Measurements from ENCODE around the gene SLC7A9. TPM values are rescaled to one million over a fixed set of nuclear protein-coding genes. Genes with fewer than 3 reads are reported as not detected.

SLC7A9 gene
- total RNA-seq, 2 experiments from 2014 or later, result not detected

GRCh38 chr19:32911467-32911866 lies 41.9 kb upstream of the SLC7A9 start:
- DNase-seq (no peak), ATAC-seq (no peak)
- H3K4me3 Mint-ChIP-seq, result no peak overlapping the region
- no peaks in the 10 kb centered on the region for H3K9me3 Mint-ChIP-seq
- intact Hi-C loops (cut with micrococcal nuclease), result no loop called here
- ChIA-PET CTCF (no interaction called here), POLR2A (no interaction called here)
- no peaks in the 10 kb centered on the region for H3K4me1 Mint-ChIP-seq (ENCODE audit: low read depth)
- TF ChIP-seq CTCF (IDR thresholded peaks at IDR 0.05), result no peak
- H3K27ac Mint-ChIP-seq, result no peak overlapping the region
- H3K27me3 Mint-ChIP-seq, result no peaks in the 10 kb centered on the region
- peaks cover 14% of the 10 kb centered on the region for H3K36me3 Mint-ChIP-seq (ENCODE audit: low read depth)

- Mint-ChIP-seq H3K9me3 (peaks cover 6% of the 10 kb centered on the region), H3K27me3 (no peaks in the 10 kb centered on the region), H3K4me3 (no peak overlapping the region), H3K27ac (no peak overlapping the region), H3K36me3 (ENCODE audit: low read depth) (peaks cover 16% of the 10 kb centered on the region), H3K4me1 (ENCODE audit: low read depth) (no peaks in the 10 kb centered on the region)
- CTCF ChIA-PET, result no interaction called here
- intact Hi-C loops (cut with micrococcal nuclease), result no loop called here
- ATAC-seq (no peak), DNase-seq (no peak)
- TF ChIP-seq CTCF (IDR thresholded peaks at IDR 0.05), result no peak
- POLR2A ChIA-PET, result interaction anchor here (0.7 kb wide), 1 partner anchor 20 kb away, joined by 5 read pairs; no protein-coding TSS in a partner anchor
Measured at GRCh38 chr19:32910874-32911273, 41.3 kb upstream of the SLC7A9 start.

GRCh38 chr19:32910094-32910493 lies 40.5 kb upstream of the SLC7A9 start:
- H3K27ac Mint-ChIP-seq, result no peak overlapping the region
- DNase-seq, result no peak
- H3K4me3 Mint-ChIP-seq, result no peak overlapping the region
- ATAC-seq, result no peak
- H3K4me1 Mint-ChIP-seq (ENCODE audit: low read depth), result no peaks in the 10 kb centered on the region
- no peaks in the 10 kb centered on the region for H3K27me3 Mint-ChIP-seq
- H3K36me3 Mint-ChIP-seq (ENCODE audit: low read depth), result peaks cover 20% of the 10 kb centered on the region
- POLR2A ChIA-PET, result interaction anchor here (0.6 to 0.7 kb wide), 2 partner anchors 8 to 21 kb away, joined by 3 to 5 read pairs; no protein-coding TSS in a partner anchor
- CTCF ChIA-PET, result no interaction called here
- TF ChIP-seq CTCF (IDR thresholded peaks at IDR 0.05), result no peak
- intact Hi-C loops (cut with micrococcal nuclease), result no loop called here
- H3K9me3 Mint-ChIP-seq, result peaks cover 8% of the 10 kb centered on the region

GRCh38 chr19:32909257-32909656 lies 39.7 kb upstream of the SLC7A9 start:
- POLR2A ChIA-PET, result no interaction called here
- peaks cover 8% of the 10 kb centered on the region for H3K9me3 Mint-ChIP-seq
- no peak for ATAC-seq

GRCh38 chr19:32908641-32909190 lies 39.1 kb upstream of the SLC7A9 start:
- peaks cover 21% of the 10 kb centered on the region for H3K36me3 Mint-ChIP-seq (ENCODE audit: low read depth)
- no peaks in the 10 kb centered on the region for H3K27me3 Mint-ChIP-seq
- intact Hi-C loops (cut with micrococcal nuclease), result no loop called here
- no peak overlapping the region for H3K4me3 Mint-ChIP-seq
- no peak for TF ChIP-seq CTCF (IDR thresholded peaks at IDR 0.05)
- peaks cover 8% of the 10 kb centered on the region for H3K9me3 Mint-ChIP-seq
- ChIA-PET CTCF (no interaction called here), POLR2A (no interaction called here)
- no peak overlapping the region for H3K27ac Mint-ChIP-seq
- H3K4me1 Mint-ChIP-seq (ENCODE audit: low read depth), result no peaks in the 10 kb centered on the region
- ATAC-seq, result no peak
- no peak for DNase-seq

More at GRCh38 chr19:32909257-32909656, 39.7 kb upstream of the SLC7A9 start:
- no peaks in the 10 kb centered on the region for H3K27me3 Mint-ChIP-seq
- no peak overlapping the region for H3K4me3 Mint-ChIP-seq
- DNase-seq, result no peak
- peaks cover 20% of the 10 kb centered on the region for H3K36me3 Mint-ChIP-seq (ENCODE audit: low read depth)
- H3K27ac Mint-ChIP-seq, result no peak overlapping the region
- H3K4me1 Mint-ChIP-seq (ENCODE audit: low read depth), result no peaks in the 10 kb centered on the region
- intact Hi-C loops (cut with micrococcal nuclease), result no loop called here
- CTCF ChIA-PET, result no interaction called here
- no peak for TF ChIP-seq CTCF (IDR thresholded peaks at IDR 0.05)
